GM18507 (cell line): ENCODE measurements around the gene UBD.

ENCODE experiments used
- DNase-seq: peaks from one replicate; pipeline ENCODE4 v3.0.0; 2011; ENCODE audit warnings: low read depth; ENCODE audit not compliant: insufficient read length; ENCODE audit errors: extremely low spot score
- FAIRE-seq: peaks from 2 replicates; lab custom pipeline; 2011; peaks lifted over from hg19 to GRCh38; lab: Jason Lieb, UNC

UBD gene

GRCh38 chr6:29563435-29563965, 4.0 kb upstream of the UBD start:
- FAIRE-seq = no peak
- DNase-seq = no peak

GRCh38 chr6:29561606-29562181, 2.2 kb upstream of the UBD start:
- FAIRE-seq (no peak), DNase-seq (no peak)

- no peak for FAIRE-seq
- no peak for DNase-seq
Observed at GRCh38 chr6:29561091-29561490, 1.6 kb upstream of the UBD start.

- no peak for FAIRE-seq
- DNase-seq = no peak
Observed at GRCh38 chr6:29558439-29559079, 973 bp downstream of the UBD start.

- FAIRE-seq (no peak), DNase-seq (no peak)
Observed at GRCh38 chr6:29557320-29557719, 2.2 kb downstream of the UBD start.

GRCh38 chr6:29554764-29555163, 4.8 kb downstream of the UBD start:
- no peak for DNase-seq
- no peak for FAIRE-seq

- DNase-seq = no peak
- FAIRE-seq = no peak
Observed at GRCh38 chr6:29553268-29554057, 6.1 kb downstream of the UBD start.

- FAIRE-seq = peak; percentile 83
- DNase-seq = peak; percentile 33
Observed at GRCh38 chr6:29552512-29553051, 7.0 kb downstream of the UBD start.

- no peak for DNase-seq
- FAIRE-seq = no peak
Observed at GRCh38 chr6:29547573-29547972, 12.0 kb downstream of the UBD start.

- DNase-seq (no peak), FAIRE-seq (no peak)
Observed at GRCh38 chr6:29537714-29538403, 21.7 kb downstream of the UBD start.

- no peak for FAIRE-seq
- no peak for DNase-seq
Observed at GRCh38 chr6:29532320-29532951, 27.1 kb downstream of the UBD start.

GRCh38 chr6:29531668-29532067, 27.9 kb downstream of the UBD start:
- FAIRE-seq (no peak), DNase-seq (no peak)

- DNase-seq = no peak
- no peak for FAIRE-seq
Observed at GRCh38 chr6:29530671-29531310, 28.7 kb downstream of the UBD start.

- FAIRE-seq = no peak
- no peak for DNase-seq
Observed at GRCh38 chr6:29529956-29530355, 29.6 kb downstream of the UBD start.

GRCh38 chr6:29528988-29529560, 30.5 kb downstream of the UBD start:
- FAIRE-seq = no peak
- DNase-seq = no peak

- no peak for FAIRE-seq
- no peak for DNase-seq
Observed at GRCh38 chr6:29528300-29528931, 31.1 kb downstream of the UBD start.

GRCh38 chr6:29527564-29527963, 32.0 kb downstream of the UBD start:
- DNase-seq (no peak), FAIRE-seq (no peak)

GRCh38 chr6:29527126-29527525, 32.4 kb downstream of the UBD start:
- no peak for FAIRE-seq
- DNase-seq = no peak
